Panc1 (cell line): ENCODE data around the gene LGALS14.

Experiments
- POLR2AphosphoS5 ChIP-seq: IDR thresholded peaks from 2 replicates; pipeline ENCODE4 v1.6.1; 2012; ENCODE audit warnings: mild to moderate bottlenecking, low read depth, low read length, moderate library complexity
- SIN3A ChIP-seq: IDR thresholded peaks from 2 replicates; pipeline ENCODE4 v1.6.1; 2012; ENCODE audit warnings: low read depth, mild to moderate bottlenecking, low read length, moderate library complexity, borderline replicate concordance; ENCODE audit not compliant: insufficient read depth
- TCF7L2 ChIP-seq: IDR thresholded peaks from 2 replicates; pipeline ENCODE4 v1.6.1; 2011; ENCODE audit warnings: mild to moderate bottlenecking, low read depth, low read length, inconsistent platforms
- TF ChIP-seq, protein P1 (sequence below): fragments of 450-650 bp; IDR thresholded peaks from 2 replicates; pipeline ENCODE4 v1.5.1; 2017; ENCODE audit warnings: mild to moderate bottlenecking
- TF ChIP-seq, protein P2 (sequence below), 2 experiments: IDR thresholded peaks; 2 replicates each; pipeline ENCODE4 v1.6.1; 2011 to 2012; ENCODE audit warnings: low read depth in 2 of 2, control low read depth in 1 of 2, low read length in 1 of 2, mild to moderate bottlenecking in 1 of 2, moderate library complexity in 1 of 2; ENCODE audit not compliant: insufficient read depth in 1 of 2

DNA sequence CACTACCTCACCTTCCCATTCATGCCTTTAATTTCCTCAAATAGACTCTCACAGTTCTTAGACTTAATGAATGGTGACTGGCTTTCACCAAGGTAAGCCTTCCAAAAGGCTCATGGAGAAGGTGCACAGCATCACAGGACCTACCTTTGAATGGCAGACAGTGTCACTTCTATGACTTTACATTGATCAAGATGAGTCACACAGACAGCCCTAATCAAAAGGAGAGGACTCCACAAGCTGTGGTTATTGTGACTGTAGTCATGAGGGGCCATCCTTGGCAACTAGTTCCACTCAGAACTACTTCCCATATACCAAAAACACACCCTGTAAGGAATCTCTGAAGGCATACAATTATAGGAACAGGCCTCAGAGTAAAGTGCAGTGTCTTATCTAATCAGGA, 42.7 kb upstream of the LGALS14 start:
- TF ChIP-seq TCF7L2 (no peak), POLR2AphosphoS5 (no peak), SIN3A (no peak)
- TF ChIP-seq, protein P1, sequence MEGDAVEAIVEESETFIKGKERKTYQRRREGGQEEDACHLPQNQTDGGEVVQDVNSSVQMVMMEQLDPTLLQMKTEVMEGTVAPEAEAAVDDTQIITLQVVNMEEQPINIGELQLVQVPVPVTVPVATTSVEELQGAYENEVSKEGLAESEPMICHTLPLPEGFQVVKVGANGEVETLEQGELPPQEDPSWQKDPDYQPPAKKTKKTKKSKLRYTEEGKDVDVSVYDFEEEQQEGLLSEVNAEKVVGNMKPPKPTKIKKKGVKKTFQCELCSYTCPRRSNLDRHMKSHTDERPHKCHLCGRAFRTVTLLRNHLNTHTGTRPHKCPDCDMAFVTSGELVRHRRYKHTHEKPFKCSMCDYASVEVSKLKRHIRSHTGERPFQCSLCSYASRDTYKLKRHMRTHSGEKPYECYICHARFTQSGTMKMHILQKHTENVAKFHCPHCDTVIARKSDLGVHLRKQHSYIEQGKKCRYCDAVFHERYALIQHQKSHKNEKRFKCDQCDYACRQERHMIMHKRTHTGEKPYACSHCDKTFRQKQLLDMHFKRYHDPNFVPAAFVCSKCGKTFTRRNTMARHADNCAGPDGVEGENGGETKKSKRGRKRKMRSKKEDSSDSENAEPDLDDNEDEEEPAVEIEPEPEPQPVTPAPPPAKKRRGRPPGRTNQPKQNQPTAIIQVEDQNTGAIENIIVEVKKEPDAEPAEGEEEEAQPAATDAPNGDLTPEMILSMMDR = 0 out of 2 replicates have a peak, but pooled peaks have one; percentile 19
- TF ChIP-seq, protein P2, sequence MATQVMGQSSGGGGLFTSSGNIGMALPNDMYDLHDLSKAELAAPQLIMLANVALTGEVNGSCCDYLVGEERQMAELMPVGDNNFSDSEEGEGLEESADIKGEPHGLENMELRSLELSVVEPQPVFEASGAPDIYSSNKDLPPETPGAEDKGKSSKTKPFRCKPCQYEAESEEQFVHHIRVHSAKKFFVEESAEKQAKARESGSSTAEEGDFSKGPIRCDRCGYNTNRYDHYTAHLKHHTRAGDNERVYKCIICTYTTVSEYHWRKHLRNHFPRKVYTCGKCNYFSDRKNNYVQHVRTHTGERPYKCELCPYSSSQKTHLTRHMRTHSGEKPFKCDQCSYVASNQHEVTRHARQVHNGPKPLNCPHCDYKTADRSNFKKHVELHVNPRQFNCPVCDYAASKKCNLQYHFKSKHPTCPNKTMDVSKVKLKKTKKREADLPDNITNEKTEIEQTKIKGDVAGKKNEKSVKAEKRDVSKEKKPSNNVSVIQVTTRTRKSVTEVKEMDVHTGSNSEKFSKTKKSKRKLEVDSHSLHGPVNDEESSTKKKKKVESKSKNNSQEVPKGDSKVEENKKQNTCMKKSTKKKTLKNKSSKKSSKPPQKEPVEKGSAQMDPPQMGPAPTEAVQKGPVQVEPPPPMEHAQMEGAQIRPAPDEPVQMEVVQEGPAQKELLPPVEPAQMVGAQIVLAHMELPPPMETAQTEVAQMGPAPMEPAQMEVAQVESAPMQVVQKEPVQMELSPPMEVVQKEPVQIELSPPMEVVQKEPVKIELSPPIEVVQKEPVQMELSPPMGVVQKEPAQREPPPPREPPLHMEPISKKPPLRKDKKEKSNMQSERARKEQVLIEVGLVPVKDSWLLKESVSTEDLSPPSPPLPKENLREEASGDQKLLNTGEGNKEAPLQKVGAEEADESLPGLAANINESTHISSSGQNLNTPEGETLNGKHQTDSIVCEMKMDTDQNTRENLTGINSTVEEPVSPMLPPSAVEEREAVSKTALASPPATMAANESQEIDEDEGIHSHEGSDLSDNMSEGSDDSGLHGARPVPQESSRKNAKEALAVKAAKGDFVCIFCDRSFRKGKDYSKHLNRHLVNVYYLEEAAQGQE (IDR thresholded peaks at IDR 0.05; ENCODE audit: insufficient read depth in 1 of 2, low read depth in 2 of 2, low read length in 1 of 2) = no peak
